GM19455 (cell line): ENCODE results near the gene LHX5.

ENCODE experiments used
- ATAC-seq: cut with Tn5 transposase; IDR thresholded peaks from one replicate; pipeline ENCODE4 v1.9.1; 2021; ENCODE audit not compliant: unreplicated experiment

LHX5 gene

GRCh38 chr12:113478351-113479011 is 6.8 kb upstream of the LHX5 start:
- no peak for ATAC-seq

- no peak for ATAC-seq
Measured at GRCh38 chr12:113477842-113478215, 6.2 kb upstream of the LHX5 start.

- ATAC-seq: no peak
Measured at GRCh38 chr12:113477171-113477841, 5.6 kb upstream of the LHX5 start.

GRCh38 chr12:113476176-113476986 is 4.7 kb upstream of the LHX5 start:
- no peak for ATAC-seq

GRCh38 chr12:113475451-113476175 is 3.9 kb upstream of the LHX5 start:
- no peak for ATAC-seq

- no peak for ATAC-seq
Measured at GRCh38 chr12:113474635-113475436, 3.2 kb upstream of the LHX5 start.

GRCh38 chr12:113473942-113474341 is 2.3 kb upstream of the LHX5 start:
- ATAC-seq: no peak

- ATAC-seq: no peak
Measured at GRCh38 chr12:113473400-113473799, 1.7 kb upstream of the LHX5 start.

- no peak for ATAC-seq
Measured at GRCh38 chr12:113472191-113473121, 785 bp upstream of the LHX5 start.

- no peak for ATAC-seq
Measured at GRCh38 chr12:113470871-113471618, 626 bp downstream of the LHX5 start.

- ATAC-seq: no peak
Measured at GRCh38 chr12:113469949-113470743, 1.5 kb downstream of the LHX5 start.

GRCh38 chr12:113469224-113469948 is 2.3 kb downstream of the LHX5 start:
- no peak for ATAC-seq

- ATAC-seq: no peak
Measured at GRCh38 chr12:113468365-113469223, 3.1 kb downstream of the LHX5 start.

- ATAC-seq: no peak
Measured at GRCh38 chr12:113467502-113468364, 3.9 kb downstream of the LHX5 start.

GRCh38 chr12:113467142-113467501 is 4.5 kb downstream of the LHX5 start:
- ATAC-seq: no peak
